ENCODE data around the gene FAM13A. TPM values are rescaled to one million over a fixed set of nuclear protein-coding genes. Genes with fewer than 3 reads are reported as not detected.

FAM13A gene
- total and polyA plus RNA-seq, 9 of the 15 experiments (the other 6 are each of a cell fraction or from before 2014, with no cell fraction given), result 11.3 to 23.3 (median 14.7) TPM

DNA sequence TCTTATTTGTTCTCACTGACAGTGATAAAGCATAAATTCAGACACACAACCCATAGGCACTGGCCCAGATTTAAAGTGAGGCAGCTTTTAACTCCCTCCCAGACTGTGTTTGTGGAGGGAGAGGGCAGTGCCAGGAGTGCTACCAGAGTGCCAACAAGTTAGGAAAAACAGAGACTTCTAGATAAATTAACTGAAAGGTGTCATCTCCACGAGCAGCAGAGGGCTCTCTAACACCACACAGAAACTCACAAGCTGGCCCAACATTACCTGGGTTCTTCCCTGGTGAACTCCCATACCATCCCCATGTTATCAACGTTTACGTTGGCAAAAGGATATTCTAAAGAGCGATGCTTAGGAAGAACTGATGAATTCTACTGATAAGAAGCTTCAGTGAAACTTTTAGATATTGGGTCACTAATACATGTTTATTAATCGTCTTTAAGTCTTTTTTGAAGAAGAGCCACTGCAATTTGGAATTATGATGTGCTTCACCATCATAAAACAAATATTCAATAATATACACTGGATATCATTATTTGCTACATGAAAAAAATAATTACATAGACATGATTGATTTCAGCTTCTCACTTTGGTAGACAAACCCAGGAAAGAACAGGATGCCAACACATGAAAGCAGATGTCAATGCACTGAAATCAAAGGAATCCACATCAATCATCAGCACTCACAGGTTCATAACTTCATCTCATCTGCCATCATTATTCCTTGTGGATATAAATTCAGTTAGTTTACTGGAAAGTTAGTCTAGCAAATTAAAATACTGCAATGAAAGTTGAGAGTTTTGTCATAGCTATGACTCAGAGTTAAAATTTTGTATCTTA, 238.1 kb downstream of the FAM13A start (continued):
- no peak for TF ChIP-seq TAF1 (IDR thresholded peaks at IDR 0.05; ENCODE audit: control insufficient read depth, extremely low read depth, insufficient read depth, low read length, severe bottlenecking)
- no peak for TF ChIP-seq ZFP36 (IDR thresholded peaks at IDR 0.05; ENCODE audit: low read depth, low read length, partially characterized antibody)
- TF ChIP-seq SAFB2 (IDR thresholded peaks at IDR 0.05; ENCODE audit: borderline replicate concordance, low read depth, low read length, severe bottlenecking), result no peak
- no peak for TF ChIP-seq ZNF217 (CRISPR knock-in tag; IDR thresholded peaks at IDR 0.05)
- TF ChIP-seq RFX5 (IDR thresholded peaks at IDR 0.05; ENCODE audit: low read depth, low read length), result no peak
- TF ChIP-seq POLR2AphosphoS5 (IDR thresholded peaks at IDR 0.05; ENCODE audit: control insufficient read depth, insufficient read depth, low read depth, low read length), result no peak
- no peak for TF ChIP-seq CREM (IDR thresholded peaks at IDR 0.05; ENCODE audit: low read depth)
- TF ChIP-seq ILF3 (IDR thresholded peaks at IDR 0.05; ENCODE audit: borderline replicate concordance), result no peak
- TF ChIP-seq KDM4B (IDR thresholded peaks at IDR 0.05; ENCODE audit: borderline replicate concordance in 2 of 2, low read depth in 1 of 2), result no peak
- TF ChIP-seq ZKSCAN8 (CRISPR knock-in tag; IDR thresholded peaks at IDR 0.05), result no peak
- TF ChIP-seq PHF20 (IDR thresholded peaks at IDR 0.05; ENCODE audit: partially characterized antibody), result no peak

All from K562 (cell line).